ENCODE results near the gene PIAS4. TPM values are rescaled to one million over a fixed set of nuclear protein-coding genes. Genes with fewer than 3 reads are reported as not detected.

PIAS4 gene
- total and polyA plus RNA-seq, 9 of the 15 experiments (the other 6 are each of a cell fraction or from before 2014, with no cell fraction given): 0.27 to 34.9 (median 14.4) TPM

GRCh38 chr19:4083677-4084546 lies 76.4 kb downstream of the PIAS4 start (continued):
- TF ChIP-seq ZBTB11 (CRISPR knock-in tag; IDR thresholded peaks at IDR 0.05): peak in 1 of 3 experiments; percentile 46; a peak in 1 of 6 replicates
- peak in 1 of 2 experiments; percentile 22 for TF ChIP-seq E2F6 (IDR thresholded peaks at IDR 0.05; ENCODE audit: borderline replicate concordance in 1 of 2, extremely low read depth in 1 of 2, insufficient read depth in 1 of 2, insufficient read length in 1 of 2, low read depth in 1 of 2, low read length in 1 of 2, poor library complexity in 1 of 2, severe bottlenecking in 1 of 2)
- TF ChIP-seq MNT (conservative IDR thresholded peaks at IDR 0.05): peak in 1 of 2 experiments; percentile 34; a peak in 1 of 4 replicates
- TF ChIP-seq EGR1 (conservative IDR thresholded peaks at IDR 0.05): peak; percentile 19; the same call in 1 of the 2 replicates
- TF ChIP-seq MAX (CRISPR knock-in tag; IDR thresholded peaks at IDR 0.05): peak; percentile 77
- TF ChIP-seq USF1 (CRISPR knock-in tag; IDR thresholded peaks at IDR 0.05): 0 out of 2 replicates have a peak, but pooled peaks have one; percentile 31
- TF ChIP-seq DEAF1 (CRISPR knock-in tag; IDR thresholded peaks at IDR 0.05): no peak
- TF ChIP-seq MYC (IDR thresholded peaks at IDR 0.05; ENCODE audit: low read depth, low read length): peak; percentile 44; the same call in 1 of the 2 replicates
- no peak for TF ChIP-seq MYC (CRISPR knock-in tag; IDR thresholded peaks at IDR 0.05; ENCODE audit: borderline replicate concordance, low read depth)
- TF ChIP-seq VEZF1 (CRISPR knock-in tag; IDR thresholded peaks at IDR 0.05): peak; percentile 36; the same call in 1 of the 2 replicates
